ENCODE measurements around the gene UMAD1. TPM values are rescaled to one million over a fixed set of nuclear protein-coding genes. Genes with fewer than 3 reads are reported as not detected.

The UMAD1 gene
- total and polyA plus RNA-seq, 12 donors, result 7.4 to 77.4 (median 24.4) TPM

- no peak overlapping the region for H3K27ac ChIP-seq
- no peaks in the 10 kb centered on the region for H3K9me3 ChIP-seq (replicated peaks in 1 of 3)
- no peaks in the 10 kb centered on the region for H3K36me3 ChIP-seq (replicated peaks in 1 of 2)
- peaks cover 0 to 5% of the 10 kb centered on the region in 2 donors for H3K4me1 ChIP-seq (replicated peaks in 1 of 2)
- DNase-seq, result no peak
- WGBS, 4 donors, result 85 to 88% (median 86%) methylated on average over 2 of the region's 2 CpGs
- TF ChIP-seq, protein P1, sequence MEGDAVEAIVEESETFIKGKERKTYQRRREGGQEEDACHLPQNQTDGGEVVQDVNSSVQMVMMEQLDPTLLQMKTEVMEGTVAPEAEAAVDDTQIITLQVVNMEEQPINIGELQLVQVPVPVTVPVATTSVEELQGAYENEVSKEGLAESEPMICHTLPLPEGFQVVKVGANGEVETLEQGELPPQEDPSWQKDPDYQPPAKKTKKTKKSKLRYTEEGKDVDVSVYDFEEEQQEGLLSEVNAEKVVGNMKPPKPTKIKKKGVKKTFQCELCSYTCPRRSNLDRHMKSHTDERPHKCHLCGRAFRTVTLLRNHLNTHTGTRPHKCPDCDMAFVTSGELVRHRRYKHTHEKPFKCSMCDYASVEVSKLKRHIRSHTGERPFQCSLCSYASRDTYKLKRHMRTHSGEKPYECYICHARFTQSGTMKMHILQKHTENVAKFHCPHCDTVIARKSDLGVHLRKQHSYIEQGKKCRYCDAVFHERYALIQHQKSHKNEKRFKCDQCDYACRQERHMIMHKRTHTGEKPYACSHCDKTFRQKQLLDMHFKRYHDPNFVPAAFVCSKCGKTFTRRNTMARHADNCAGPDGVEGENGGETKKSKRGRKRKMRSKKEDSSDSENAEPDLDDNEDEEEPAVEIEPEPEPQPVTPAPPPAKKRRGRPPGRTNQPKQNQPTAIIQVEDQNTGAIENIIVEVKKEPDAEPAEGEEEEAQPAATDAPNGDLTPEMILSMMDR (IDR thresholded peaks at IDR 0.05), result no peak
- TF ChIP-seq POLR2A (IDR thresholded peaks at IDR 0.05), result no peak
- no peak overlapping the region for H3K4me3 ChIP-seq
- intact Hi-C loops (cut with DNase I), result no loop called here
- H3K27me3 ChIP-seq, result no peaks in the 10 kb centered on the region
Measured at GRCh38 chr7:7805511-7806153, 165.1 kb downstream of the UMAD1 start.

DNA sequence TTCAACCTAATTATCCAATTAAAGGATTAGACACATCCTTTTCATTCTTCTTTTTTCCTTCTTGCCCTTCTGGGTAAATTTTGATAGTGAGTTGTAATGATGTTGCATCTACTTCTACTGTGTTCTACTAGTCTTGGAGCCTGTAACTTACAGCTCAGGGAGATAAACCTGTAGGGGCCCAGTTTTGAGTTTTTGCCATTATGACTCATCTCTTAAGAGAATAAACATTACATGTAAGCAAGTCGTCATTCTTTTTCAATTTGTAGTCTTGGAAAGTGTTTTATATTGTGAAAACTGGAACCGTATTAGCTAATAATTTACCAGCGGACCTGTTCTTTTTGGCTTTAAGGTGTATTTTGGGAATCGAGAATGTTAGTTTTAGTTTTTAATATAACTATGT is 167.6 kb downstream of the UMAD1 start:
- intact Hi-C loops (cut with DNase I), result no loop called here
- no peaks in the 10 kb centered on the region for H3K36me3 ChIP-seq (replicated peaks in 1 of 2)
- H3K27ac ChIP-seq, result no peak overlapping the region
- H3K4me1 ChIP-seq (replicated peaks in 1 of 2), result peaks cover 0 to 5% of the 10 kb centered on the region in 2 donors
- H3K4me3 ChIP-seq, result no peak overlapping the region
- WGBS, 4 donors, result 74 to 87% (median 81%) methylated on average over 4 of the region's 4 CpGs
- no peaks in the 10 kb centered on the region for H3K9me3 ChIP-seq (replicated peaks in 1 of 3)
- no peak for DNase-seq
- H3K27me3 ChIP-seq, result no peaks in the 10 kb centered on the region
- no peak for TF ChIP-seq POLR2A (IDR thresholded peaks at IDR 0.05)
- TF ChIP-seq, protein P1 (IDR thresholded peaks at IDR 0.05), result no peak

GRCh38 chr7:7808626-7809025 is 168.1 kb downstream of the UMAD1 start:
- H3K9me3 ChIP-seq (replicated peaks in 1 of 3), result no peaks in the 10 kb centered on the region
- no peak overlapping the region for H3K27ac ChIP-seq
- no peaks in the 10 kb centered on the region for H3K27me3 ChIP-seq
- no peak overlapping the region for H3K4me3 ChIP-seq
- no peaks in the 10 kb centered on the region for H3K36me3 ChIP-seq (replicated peaks in 1 of 2)
- DNase-seq, result no peak
- intact Hi-C loops (cut with DNase I), result no loop called here
- WGBS, 4 donors, result 84 to 100% (median 96%) methylated on average over 1 of the region's 1 CpG
- no peak for TF ChIP-seq POLR2A (IDR thresholded peaks at IDR 0.05)
- TF ChIP-seq, protein P1 (IDR thresholded peaks at IDR 0.05), result no peak
- peaks cover 0 to 5% of the 10 kb centered on the region in 2 donors for H3K4me1 ChIP-seq (replicated peaks in 1 of 2)

DNA sequence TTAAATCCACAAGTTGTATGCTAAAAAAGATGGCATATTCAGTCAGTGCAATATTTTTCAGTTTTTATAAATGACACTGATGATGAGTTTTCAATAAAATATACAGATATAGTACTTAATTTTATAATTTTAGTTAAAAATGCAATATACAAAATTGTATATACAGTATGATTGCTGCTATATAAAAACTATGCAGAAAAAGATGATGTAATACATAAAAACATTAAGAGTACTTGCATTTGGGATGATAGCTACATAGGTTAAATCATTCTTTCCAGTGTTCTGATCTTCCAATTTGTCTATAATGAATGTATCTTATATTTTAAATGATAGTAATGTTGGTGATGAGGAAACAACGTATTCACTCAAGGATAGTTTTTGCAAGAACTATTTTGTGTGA is 169.8 kb downstream of the UMAD1 start:
- Histone ChIP-seq H3K27ac (no peak overlapping the region), H3K9me3 (replicated peaks in 1 of 3) (no peaks in the 10 kb centered on the region), H3K36me3 (replicated peaks in 1 of 2) (no peaks in the 10 kb centered on the region), H3K4me1 (replicated peaks in 1 of 2) (peaks cover 0 to 5% of the 10 kb centered on the region in 2 donors), H3K27me3 (no peaks in the 10 kb centered on the region), H3K4me3 (no peak overlapping the region)
- DNase-seq, result no peak
- intact Hi-C loops (cut with DNase I), result no loop called here
- TF ChIP-seq, protein P1 (IDR thresholded peaks at IDR 0.05), result no peak
- no peak for TF ChIP-seq POLR2A (IDR thresholded peaks at IDR 0.05)
- WGBS, 4 donors, result 89 to 95% (median 93%) methylated on average over 1 of the region's 1 CpG
